ENCODE results near the gene IGSF10. TPM values are rescaled to one million over a fixed set of nuclear protein-coding genes. Genes with fewer than 3 reads are reported as not detected.

The IGSF10 gene
- total RNA-seq, 1 donor: 1.4 TPM

DNA sequence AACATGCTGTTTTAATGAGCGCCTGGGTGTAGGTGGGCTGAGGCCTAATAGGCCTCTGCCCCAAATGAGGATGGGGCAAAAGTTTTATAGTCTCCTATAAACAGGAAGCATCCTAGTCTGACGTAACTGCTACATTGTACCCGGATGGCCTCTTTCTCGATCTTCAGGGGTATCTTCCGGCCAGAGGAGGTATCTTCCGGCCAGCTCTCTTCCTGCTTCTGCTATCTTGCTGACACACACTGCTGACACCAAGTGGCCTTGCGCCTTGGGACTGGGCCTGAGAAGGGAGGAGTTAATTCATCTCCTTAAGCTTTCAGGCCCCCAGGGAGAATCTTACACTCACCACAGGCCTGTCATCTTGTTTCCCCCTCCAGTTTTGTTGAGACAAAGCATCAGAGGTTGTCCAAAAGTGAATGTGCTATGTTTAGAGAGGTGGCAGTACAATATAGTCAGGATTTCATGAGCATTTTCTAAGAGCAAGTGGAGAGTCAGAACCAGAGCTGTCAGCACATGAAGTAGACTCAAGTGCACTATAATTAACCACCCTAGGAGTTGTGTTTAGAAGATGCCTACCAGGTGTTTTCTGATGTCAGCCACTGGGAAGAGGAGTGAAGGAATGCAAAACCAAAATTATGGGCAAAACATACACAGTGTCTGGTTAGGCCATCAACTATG lies 15.6 kb upstream of the IGSF10 start:
- Histone ChIP-seq H3K36me3 (ENCODE audit: insufficient read depth, low read length) (no peaks in the 10 kb centered on the region), H4K20me1 (ENCODE audit: insufficient read depth, low read length) (no peaks in the 10 kb centered on the region), H3K4me1 (ENCODE audit: insufficient read depth, low read length) (no peaks in the 10 kb centered on the region), H3K9me3 (ENCODE audit: low read depth, low read length) (no peaks in the 10 kb centered on the region), H3K79me2 (ENCODE audit: insufficient read depth, low read length) (no peaks in the 10 kb centered on the region), H3K27me3 (ENCODE audit: insufficient read depth, low read length) (no peaks in the 10 kb centered on the region), H3K4me3 (ENCODE audit: insufficient read depth, low read length) (no peak overlapping the region), H2AFZ (ENCODE audit: low read length) (no peak overlapping the region), H3K4me2 (ENCODE audit: insufficient read depth, low read length) (no peak overlapping the region), H3K27ac (ENCODE audit: low read depth, low read length) (no peak overlapping the region)
- TF ChIP-seq, protein P1, sequence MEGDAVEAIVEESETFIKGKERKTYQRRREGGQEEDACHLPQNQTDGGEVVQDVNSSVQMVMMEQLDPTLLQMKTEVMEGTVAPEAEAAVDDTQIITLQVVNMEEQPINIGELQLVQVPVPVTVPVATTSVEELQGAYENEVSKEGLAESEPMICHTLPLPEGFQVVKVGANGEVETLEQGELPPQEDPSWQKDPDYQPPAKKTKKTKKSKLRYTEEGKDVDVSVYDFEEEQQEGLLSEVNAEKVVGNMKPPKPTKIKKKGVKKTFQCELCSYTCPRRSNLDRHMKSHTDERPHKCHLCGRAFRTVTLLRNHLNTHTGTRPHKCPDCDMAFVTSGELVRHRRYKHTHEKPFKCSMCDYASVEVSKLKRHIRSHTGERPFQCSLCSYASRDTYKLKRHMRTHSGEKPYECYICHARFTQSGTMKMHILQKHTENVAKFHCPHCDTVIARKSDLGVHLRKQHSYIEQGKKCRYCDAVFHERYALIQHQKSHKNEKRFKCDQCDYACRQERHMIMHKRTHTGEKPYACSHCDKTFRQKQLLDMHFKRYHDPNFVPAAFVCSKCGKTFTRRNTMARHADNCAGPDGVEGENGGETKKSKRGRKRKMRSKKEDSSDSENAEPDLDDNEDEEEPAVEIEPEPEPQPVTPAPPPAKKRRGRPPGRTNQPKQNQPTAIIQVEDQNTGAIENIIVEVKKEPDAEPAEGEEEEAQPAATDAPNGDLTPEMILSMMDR (IDR thresholded peaks at IDR 0.05; ENCODE audit: extremely low read depth, low read depth, low read length): no peak
- DNase-seq (ENCODE audit: insufficient read length, low spot score, missing footprints): no peak

DNA sequence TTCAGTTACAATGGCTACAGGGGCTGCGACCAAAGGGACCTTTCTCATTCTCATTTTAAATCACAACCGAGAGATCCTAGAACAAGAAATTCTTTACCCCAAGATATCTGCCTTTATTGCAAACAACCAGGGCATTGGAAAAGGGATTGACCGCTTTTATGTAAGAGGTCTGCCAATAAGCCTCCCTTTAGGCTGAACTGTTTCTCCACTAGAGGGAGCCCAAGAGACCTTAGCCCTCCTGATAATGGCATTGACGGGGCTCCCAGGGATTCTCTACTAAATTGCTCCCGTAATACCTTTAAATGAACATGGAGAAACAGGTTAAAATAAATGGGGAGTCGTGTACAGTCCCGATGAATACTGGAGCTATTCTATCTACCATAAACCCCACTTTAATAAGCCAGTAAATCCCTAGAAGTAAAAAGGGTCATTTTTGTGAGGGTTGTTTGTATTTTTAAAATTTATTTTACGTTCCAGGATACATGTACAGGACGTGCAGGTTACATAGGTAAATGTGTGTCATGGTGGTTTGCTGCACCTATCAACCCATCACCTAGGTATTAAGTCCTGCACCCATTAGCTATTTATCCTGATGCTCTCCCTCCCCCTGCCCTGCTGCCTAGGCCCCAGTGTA lies 7.5 kb upstream of the IGSF10 start:
- DNase-seq (ENCODE audit: insufficient read length, low spot score, missing footprints): peak; percentile 38
- H3K9me3 ChIP-seq (ENCODE audit: low read depth, low read length): no peaks in the 10 kb centered on the region
- TF ChIP-seq, protein P1 (IDR thresholded peaks at IDR 0.05; ENCODE audit: extremely low read depth, low read depth, low read length): peak; percentile 91

DNA sequence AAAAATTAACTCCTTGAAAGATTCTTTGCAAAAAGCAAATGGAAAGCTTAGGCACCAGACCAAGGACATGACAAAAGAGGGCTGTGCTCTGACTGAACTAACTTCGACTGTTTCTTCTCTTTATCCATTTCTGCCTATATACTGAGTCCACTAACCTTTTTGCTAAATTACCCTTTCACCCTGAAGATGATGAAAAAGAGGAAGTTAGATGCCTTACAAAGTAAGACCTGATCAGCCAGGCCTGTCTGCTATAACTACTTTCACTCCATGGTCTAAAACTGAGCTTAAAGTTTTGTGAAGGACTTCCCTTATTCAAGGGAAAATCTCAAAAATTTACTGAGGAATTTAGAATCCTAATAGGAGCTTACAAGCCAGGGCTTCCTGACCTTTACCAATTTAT lies 6.2 kb upstream of the IGSF10 start:
- Histone ChIP-seq H3K9me3 (ENCODE audit: low read depth, low read length) (no peaks in the 10 kb centered on the region), H3K36me3 (ENCODE audit: insufficient read depth, low read length) (no peaks in the 10 kb centered on the region), H3K27ac (ENCODE audit: low read depth, low read length) (no peak overlapping the region), H3K4me2 (ENCODE audit: insufficient read depth, low read length) (no peak overlapping the region), H3K4me1 (ENCODE audit: insufficient read depth, low read length) (no peaks in the 10 kb centered on the region), H3K79me2 (ENCODE audit: insufficient read depth, low read length) (no peaks in the 10 kb centered on the region), H3K4me3 (ENCODE audit: insufficient read depth, low read length) (no peak overlapping the region), H3K27me3 (ENCODE audit: insufficient read depth, low read length) (peaks cover 33% of the 10 kb centered on the region), H4K20me1 (ENCODE audit: insufficient read depth, low read length) (no peaks in the 10 kb centered on the region), H2AFZ (ENCODE audit: low read length) (no peak overlapping the region)
- no peak for DNase-seq (ENCODE audit: insufficient read length, low spot score, missing footprints)
- TF ChIP-seq, protein P1 (IDR thresholded peaks at IDR 0.05; ENCODE audit: extremely low read depth, low read depth, low read length): no peak

More for the DNA sequence above, 7.5 kb upstream of the IGSF10 start:
- peaks cover 20% of the 10 kb centered on the region for H3K27me3 ChIP-seq (ENCODE audit: insufficient read depth, low read length)
- no peaks in the 10 kb centered on the region for H3K4me1 ChIP-seq (ENCODE audit: insufficient read depth, low read length)
- peak overlapping the region; percentile 7 for H2AFZ ChIP-seq (ENCODE audit: low read length)
- no peaks in the 10 kb centered on the region for H3K79me2 ChIP-seq (ENCODE audit: insufficient read depth, low read length)
- H3K36me3 ChIP-seq (ENCODE audit: insufficient read depth, low read length): no peaks in the 10 kb centered on the region
- H3K4me3 ChIP-seq (ENCODE audit: insufficient read depth, low read length): no peak overlapping the region
- no peaks in the 10 kb centered on the region for H4K20me1 ChIP-seq (ENCODE audit: insufficient read depth, low read length)
- H3K4me2 ChIP-seq (ENCODE audit: insufficient read depth, low read length): no peak overlapping the region
- no peak overlapping the region for H3K27ac ChIP-seq (ENCODE audit: low read depth, low read length)

DNA sequence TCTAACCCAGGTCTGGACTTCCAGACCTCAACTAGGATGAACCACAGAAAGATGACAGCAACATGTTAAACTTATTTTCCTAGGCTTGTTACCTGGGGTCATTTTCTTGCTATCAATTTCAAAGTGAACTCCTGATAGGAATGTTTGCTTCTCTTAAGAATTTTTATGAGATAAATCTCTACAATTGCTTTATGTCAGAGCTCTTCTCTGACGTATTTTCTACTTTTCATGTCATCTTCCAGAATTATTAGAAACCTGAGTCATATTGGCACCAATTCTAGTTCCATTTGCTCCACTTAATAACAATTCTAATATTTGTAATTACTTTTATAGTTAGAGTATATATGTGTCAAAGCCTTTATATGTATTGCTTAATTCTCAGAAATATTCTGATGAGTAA lies 2.1 kb upstream of the IGSF10 start:
- TF ChIP-seq, protein P1 (IDR thresholded peaks at IDR 0.05; ENCODE audit: extremely low read depth, low read depth, low read length): no peak
- no peaks in the 10 kb centered on the region for H3K79me2 ChIP-seq (ENCODE audit: insufficient read depth, low read length)
- no peaks in the 10 kb centered on the region for H3K4me1 ChIP-seq (ENCODE audit: insufficient read depth, low read length)
- peaks cover 62% of the 10 kb centered on the region for H3K27me3 ChIP-seq (ENCODE audit: insufficient read depth, low read length)
- H3K9me3 ChIP-seq (ENCODE audit: low read depth, low read length): no peaks in the 10 kb centered on the region
- H3K27ac ChIP-seq (ENCODE audit: low read depth, low read length): no peak overlapping the region
- no peak overlapping the region for H3K4me2 ChIP-seq (ENCODE audit: insufficient read depth, low read length)
- no peak overlapping the region for H2AFZ ChIP-seq (ENCODE audit: low read length)
- H4K20me1 ChIP-seq (ENCODE audit: insufficient read depth, low read length): no peaks in the 10 kb centered on the region
- no peak overlapping the region for H3K4me3 ChIP-seq (ENCODE audit: insufficient read depth, low read length)
- no peaks in the 10 kb centered on the region for H3K36me3 ChIP-seq (ENCODE audit: insufficient read depth, low read length)
- DNase-seq (ENCODE audit: insufficient read length, low spot score, missing footprints): no peak

Data from osteoblast (primary cell).